ENCODE data around the gene BANK1.

Gene BANK1

GRCh38 chr4:101823864-101824263, 33.3 kb downstream of the BANK1 start:
- DNase-seq (ENCODE audit: low read depth), result no peak

DNA sequence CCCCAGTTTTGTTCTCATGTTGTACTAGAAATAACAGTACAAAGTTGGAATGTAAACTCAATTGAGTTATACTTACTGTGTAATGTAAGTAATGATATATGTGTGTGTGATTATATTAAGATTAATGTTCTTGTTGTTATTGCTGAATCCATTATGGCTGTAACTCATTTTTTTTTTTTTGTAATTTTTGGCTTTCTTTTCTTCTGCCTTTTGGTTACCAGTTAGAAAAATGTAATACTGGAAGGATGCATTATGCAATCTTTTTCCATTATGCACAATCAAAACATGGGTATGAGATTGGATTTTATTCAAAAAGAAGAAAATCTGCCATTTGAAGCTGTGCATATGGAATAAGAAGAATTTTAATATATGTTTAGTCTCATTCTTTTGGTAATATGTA, 34.0 kb downstream of the BANK1 start:
- no peak for DNase-seq (ENCODE audit: low read depth)

DNA sequence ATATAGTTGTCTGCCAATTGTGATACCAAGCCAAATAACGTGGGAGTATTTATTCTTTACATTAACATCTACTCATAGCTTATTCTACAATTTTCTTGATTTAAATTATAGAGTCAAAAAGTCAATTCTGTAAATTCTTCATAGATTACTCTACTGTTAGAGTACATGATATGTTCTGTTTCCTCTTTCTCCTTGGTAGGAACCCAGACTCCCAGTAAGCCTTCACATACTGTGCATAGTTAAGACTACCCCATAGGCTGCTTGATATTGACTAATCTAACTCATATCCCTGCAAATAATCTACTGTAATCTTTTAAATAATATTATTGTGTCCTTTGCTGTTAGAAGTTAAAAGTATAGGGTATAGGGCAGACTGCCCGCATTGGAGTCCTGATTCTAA, 35.4 kb downstream of the BANK1 start:
- no peak for DNase-seq (ENCODE audit: low read depth)

GRCh38 chr4:101831816-101832215, 41.3 kb downstream of the BANK1 start:
- no peak for DNase-seq (ENCODE audit: low read depth)

DNA sequence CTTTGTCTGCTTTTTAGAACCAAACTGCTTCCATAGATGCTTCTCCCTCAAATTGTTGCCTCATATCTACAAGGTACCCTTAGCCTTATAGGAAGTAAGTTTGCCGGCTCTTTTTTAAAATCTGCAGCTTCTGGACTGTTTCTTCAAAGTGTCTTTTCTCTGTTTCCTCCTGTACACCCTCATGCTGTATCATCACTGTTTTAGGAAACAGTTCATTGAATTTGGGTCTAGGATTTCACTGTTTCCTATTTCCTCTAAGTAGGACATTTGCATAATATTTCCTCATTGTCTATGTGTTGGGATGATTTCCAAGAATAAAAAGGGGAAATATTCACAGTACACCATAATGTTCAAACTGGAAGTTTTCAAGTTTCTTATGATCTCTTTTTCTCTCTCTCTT, 43.0 kb downstream of the BANK1 start:
- DNase-seq (ENCODE audit: low read depth), result no peak

DNA sequence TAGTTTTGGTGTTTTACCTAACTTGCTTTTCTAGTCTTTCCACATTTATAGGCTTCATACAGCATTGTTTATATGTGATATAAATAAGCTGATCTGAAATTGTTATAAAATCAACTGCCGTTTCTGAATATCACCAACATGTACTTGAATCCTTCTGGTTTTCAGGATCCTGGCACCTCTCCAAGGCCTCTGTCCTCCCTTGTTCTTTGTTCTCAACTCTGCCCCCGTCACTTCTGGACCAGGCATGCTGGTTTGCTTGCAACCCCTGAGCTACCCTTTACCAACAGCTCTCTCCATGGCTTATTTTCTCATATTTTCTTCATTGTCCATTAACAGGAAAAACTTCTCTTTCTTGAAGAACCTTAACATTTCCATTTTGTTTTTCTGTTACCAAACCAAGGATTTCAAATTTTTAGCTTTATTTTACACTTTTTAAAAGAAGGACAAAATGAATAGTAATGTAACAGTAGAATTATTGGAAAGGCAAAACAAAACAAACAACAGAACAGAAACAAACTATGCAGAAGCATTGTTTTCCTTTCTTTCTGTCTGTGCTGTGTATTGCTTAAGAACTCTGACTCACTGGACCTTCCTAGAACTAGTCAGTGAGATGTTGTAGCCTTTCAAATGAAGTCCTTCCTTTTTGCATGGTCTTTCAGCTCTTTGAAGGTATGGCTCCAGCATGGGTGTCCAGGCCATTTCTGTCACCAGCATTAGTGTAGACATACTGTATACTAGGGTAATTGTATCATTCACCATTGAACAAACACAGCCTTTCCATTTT, 44.8 kb downstream of the BANK1 start:
- no peak for DNase-seq (ENCODE audit: low read depth)

DNA sequence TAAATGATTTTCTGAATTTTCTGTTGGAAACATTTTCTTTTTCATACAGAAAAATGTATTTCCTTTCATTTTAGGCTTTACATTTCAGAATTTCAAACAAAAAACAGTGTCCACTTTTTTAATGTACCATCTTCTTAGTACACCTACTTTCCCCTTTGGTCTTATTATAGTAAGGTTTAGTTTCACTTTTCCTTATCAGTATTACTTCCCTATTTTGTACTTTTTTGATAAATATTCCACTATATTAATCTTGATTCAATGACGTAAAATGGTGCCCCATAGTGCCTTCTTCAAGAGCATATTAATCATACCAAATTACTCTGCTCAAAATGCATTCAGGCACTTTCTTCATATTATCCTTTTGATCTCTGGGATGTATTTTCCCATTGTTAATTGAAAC, 52.5 kb downstream of the BANK1 start:
- DNase-seq (ENCODE audit: low read depth), result no peak

DNA sequence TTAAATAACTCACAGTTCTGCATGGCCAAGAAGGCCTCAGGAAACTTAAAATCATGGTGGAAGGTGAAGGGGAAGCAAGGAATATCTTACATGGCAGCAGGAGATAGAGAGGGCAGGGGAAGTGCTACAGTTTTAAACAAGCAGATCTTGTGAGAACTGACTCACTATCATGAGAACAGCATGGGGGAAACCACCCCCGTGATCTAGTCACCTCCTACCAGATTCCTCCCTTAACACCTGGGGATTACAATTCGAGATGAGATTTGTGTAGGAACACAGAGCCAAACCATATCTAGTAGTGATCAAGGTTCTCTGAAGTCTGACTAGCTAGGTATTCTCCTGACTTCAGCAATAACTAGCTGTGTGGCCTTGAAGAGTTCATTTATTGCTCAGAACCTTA, 56.0 kb downstream of the BANK1 start:
- no peak for DNase-seq (ENCODE audit: low read depth)

GRCh38 chr4:101850698-101851097, 60.2 kb downstream of the BANK1 start:
- DNase-seq (ENCODE audit: low read depth), result no peak

DNA sequence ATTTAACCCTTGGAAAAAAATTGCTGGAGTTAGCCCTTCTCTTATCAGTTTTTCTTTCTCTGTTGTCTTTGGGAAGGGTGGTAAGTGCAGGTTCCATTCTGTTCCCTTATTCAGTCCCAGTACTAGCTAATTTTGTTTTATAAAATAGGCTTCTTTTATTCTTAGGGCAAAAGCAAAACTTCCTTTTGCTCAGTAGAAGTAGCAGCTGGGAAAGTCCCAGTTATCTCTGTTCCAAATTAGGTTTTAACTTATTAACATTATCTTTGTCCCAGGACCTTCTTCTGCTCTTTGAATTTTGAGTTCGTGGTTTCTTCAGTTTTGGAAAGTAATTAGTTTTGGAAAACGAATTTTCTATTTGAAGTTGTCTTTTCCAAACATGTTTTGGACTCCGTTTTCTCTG, 61.1 kb downstream of the BANK1 start:
- no peak for DNase-seq (ENCODE audit: low read depth)

GRCh38 chr4:101853028-101853427, 62.5 kb downstream of the BANK1 start:
- DNase-seq (ENCODE audit: low read depth), result no peak

DNA sequence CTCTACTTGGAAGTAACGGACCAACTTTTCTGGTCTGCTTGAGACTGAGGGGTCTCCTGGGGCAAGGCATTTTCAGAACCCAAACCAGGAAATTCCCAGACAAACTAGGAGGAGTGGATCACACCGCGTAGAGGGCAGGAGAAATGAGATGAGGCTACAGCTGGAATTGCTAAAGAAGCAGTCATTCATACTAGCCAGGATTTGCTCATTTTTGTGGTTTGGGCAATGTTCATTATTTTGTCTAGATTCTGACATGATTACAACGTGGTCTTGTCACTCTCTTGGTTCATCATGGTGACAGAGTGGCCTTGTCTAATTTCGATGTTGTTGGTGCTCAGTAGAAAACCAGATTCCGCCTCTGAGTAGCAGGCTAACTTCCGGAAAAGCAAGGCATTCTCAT, 63.2 kb downstream of the BANK1 start:
- DNase-seq (ENCODE audit: low read depth), result no peak

- no peak for DNase-seq (ENCODE audit: low read depth)
Observed at GRCh38 chr4:101855239-101855638, 64.7 kb downstream of the BANK1 start.

DNA sequence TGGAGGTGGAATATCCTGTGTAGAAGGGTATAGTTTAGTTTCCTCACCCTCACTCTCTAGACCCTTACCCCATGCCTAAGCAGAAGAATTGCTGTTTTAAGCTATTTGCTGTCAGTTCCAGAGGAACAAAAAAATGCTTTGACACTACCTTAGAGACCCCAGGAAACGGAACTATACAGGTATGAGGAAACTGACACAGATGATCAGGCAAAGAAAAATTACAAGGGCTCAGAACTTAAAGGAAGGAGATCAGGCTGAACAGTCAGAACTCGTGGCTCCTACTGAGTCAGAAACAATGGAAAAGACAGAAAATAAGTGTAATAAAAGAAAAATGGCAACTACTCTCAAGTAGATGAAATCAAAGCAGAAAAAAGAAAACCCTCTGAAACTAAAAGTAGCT, 65.6 kb downstream of the BANK1 start:
- DNase-seq (ENCODE audit: low read depth), result no peak

DNA sequence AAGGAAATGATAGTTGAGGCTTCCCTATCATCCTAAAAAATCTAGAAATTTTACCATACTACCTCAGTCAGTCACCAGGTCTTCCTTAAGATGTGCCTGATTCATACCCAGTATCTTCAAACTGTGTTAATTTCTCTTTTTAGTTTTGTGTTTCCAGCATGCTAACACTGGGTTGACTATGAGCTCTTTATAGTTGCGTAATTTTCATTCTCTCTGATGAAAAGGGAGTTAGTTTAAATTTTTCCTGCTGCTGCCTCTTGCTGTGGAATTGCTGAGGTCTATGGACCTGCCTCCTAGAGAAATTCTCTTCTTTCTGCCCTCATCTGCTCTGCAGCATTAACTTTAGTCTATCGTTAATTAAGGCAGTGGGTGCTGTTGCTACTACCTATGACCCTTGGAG, 66.6 kb downstream of the BANK1 start:
- DNase-seq (ENCODE audit: low read depth), result no peak

DNA sequence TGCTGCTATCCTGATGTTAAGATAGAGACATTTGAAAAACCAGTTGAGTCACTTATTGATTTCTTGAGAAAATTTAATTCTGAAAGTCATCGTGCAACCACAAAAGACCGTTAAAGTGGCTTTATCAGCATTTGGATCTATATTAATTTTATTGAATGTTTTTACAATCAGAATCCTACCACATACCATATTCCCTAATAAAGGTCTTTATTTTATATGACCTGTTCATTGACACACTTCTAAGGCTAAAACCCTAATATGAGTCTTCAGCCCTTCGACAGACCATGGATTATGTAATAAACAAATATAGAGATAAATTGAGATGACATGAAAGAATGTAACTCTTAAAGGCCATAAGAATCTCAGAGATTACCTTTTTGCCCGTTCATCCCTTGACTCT, 68.1 kb downstream of the BANK1 start:
- no peak for DNase-seq (ENCODE audit: low read depth)

DNA sequence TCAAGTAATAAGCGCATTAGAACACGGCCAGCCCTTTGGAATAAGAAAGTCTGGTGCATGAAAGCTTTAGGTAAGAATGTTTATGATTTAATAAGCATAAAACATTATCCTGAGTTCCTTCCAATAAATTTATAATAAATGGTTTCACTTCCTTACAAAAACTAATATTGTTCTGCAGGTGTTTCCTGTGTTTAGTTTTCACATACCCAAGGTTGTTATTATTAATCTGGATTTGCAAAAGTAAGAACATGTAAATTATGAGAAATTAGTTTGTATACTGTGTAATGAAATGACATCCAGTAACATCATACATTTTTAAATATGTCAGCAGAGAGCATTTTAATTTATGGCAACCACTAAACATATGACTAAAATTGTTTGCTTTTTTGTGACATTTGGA, 72.1 kb downstream of the BANK1 start:
- DNase-seq (ENCODE audit: low read depth), result no peak

DNA sequence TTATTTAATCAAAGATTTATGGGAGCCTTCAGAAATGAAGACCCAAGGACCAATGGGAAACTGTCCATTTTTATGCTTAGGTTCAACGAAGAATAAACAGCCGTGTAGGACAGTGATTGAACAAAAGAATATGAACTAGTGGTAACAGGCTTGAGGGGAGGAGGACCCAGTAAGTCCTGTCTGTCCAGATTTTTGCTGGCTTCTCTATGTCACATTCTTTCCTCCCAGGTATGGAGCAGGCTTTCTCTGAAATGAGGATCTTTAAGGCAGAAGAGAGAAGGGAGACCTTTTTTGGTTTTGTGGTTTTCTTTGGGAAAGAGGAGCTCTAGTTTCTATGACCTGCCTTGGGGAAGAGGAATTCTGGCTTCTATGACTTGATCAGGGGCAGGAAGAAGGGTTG, 74.1 kb downstream of the BANK1 start:
- DNase-seq (ENCODE audit: low read depth), result no peak

- no peak for DNase-seq (ENCODE audit: low read depth)
Observed at GRCh38 chr4:101865501-101866062, 75.1 kb downstream of the BANK1 start.

DNA sequence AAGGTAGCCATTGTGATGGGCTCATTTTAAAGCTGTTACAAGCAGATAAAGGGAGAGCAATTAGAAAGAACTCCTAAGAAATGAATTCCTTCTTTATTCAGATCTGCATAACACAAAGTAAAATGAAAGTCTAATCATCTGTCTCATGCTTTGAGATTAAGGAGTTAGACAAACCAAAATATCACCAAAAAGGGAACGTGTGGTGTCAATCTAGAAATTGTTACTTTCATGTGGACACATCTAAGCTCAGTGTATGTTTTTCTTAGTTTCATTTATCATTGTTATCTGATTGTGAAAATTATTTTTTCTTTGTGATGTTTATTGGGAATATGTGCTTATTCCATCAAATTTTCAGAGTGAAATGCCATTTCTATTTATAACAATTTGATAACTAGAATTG, 80.3 kb downstream of the BANK1 start:
- no peak for DNase-seq (ENCODE audit: low read depth)

DNA sequence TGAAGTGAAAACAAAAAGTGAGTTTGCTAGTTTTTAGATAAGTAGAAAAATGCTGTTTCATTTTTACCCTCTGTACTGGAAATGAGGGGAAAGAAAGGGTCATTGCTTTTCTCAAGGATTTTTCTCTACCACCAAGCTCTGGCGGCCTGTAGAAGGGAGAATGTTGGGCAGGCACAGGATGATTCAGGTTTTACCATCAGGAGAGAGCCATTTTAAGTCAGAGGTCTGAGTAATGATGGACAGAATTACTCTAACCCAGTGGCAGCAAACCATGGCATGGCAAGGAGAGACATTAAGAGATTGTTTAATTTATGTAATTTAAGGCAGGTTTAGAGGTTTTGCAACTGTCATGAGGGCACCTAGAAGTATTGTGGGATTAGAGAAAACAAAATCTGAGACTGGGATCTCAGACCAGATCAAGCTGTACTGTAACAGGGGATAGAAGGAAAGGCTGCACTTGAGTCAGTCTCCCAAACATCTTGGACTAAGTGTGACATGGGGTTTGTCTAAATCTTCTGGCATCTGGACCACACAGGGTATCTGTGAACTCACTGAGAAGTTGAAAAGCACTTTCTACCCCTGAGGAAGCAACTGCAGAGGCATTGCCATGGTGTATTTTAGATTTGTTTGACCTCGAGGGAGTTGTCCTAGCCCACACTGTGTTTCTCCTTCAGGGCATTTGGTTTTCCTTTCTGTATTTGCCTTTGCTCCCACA, 81.6 kb downstream of the BANK1 start:
- no peak for DNase-seq (ENCODE audit: low read depth)

DNA sequence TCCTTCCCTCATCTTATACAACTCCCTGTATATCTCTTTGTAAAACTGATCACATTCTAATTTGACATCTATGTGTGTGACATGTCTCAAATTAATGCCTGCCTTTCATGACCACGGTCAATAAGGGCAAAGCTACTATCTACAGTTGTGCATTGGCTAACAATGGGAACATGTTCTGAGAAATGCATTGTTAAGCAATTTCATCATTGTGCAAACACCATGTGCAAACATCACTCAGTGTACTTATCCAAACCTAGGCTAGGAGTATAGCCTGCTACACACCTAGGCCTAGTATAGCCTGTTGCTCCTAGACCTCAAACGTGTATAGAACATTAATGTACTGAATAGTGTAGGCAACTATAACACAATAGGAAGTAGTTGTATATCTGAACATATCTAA, 95.0 kb downstream of the BANK1 start:
- no peak for DNase-seq (ENCODE audit: low read depth)

- DNase-seq (ENCODE audit: low read depth), result no peak
Observed at GRCh38 chr4:101886826-101887225, 96.3 kb downstream of the BANK1 start.

- no peak for DNase-seq (ENCODE audit: low read depth)
Observed at GRCh38 chr4:101888472-101888871, 97.9 kb downstream of the BANK1 start.

Data from stimulated activated CD8-positive, alpha-beta memory T cell treated with anti-CD3 and anti-CD28 coated beads, Interleukin-4, amount 100 ng/mL, for 24 hours (primary cell).